GM12878 (cell line): Measurements from ENCODE around the gene LRRC27. TPM values are rescaled to one million over a fixed set of nuclear protein-coding genes. Genes with fewer than 3 reads are reported as not detected.

ENCODE experiments used
- ATAC-seq: fragments of 200-7000 bp; cut with Tn5 transposase; 3 replicates; pipeline ENCODE4 v1.9.1; 2020; ENCODE audit warnings: mild to moderate bottlenecking, moderate library complexity
- BruUV-seq: library from RNA; stranded (reverse); fragments of 400-500 nt; replicated peaks from 2 replicates; lab custom pipeline; 2021; lab: Mats Ljungman, UMichigan
- CTCF ChIA-PET: fragments of 300-600 bp; sonication (Branson Sonifier 250); formaldehyde crosslinking; extraction: SDS; loops from one replicate; lab custom pipeline; 2021; ENCODE audit warnings: inconsistent platforms; lab: Yijun Ruan, JAX
- POLR2A ChIA-PET: fragments of 350-600 bp; formaldehyde crosslinking; extraction: SDS; loops from one replicate; lab custom pipeline; 2021; ENCODE audit warnings: inconsistent platforms; lab: Charles Lee
- RAD21 ChIA-PET: fragments of 300-600 bp; sonication (Branson Sonifier 250); formaldehyde crosslinking; loops from one replicate; lab custom pipeline; 2023; ENCODE audit warnings: antibody characterized with exemption; ENCODE audit not compliant: unreplicated experiment; lab: Charles Lee
- SMC1A ChIA-PET: fragments of 300-600 bp; sonication (Branson Sonifier 250); formaldehyde crosslinking; loops from one replicate; lab custom pipeline; 2023; ENCODE audit not compliant: unreplicated experiment, uncharacterized antibody; lab: Charles Lee
- DNase-seq: peaks from one replicate; pipeline ENCODE4 v3.0.0-alpha.2; 2011; ENCODE audit warnings: low read depth, low spot score
- FAIRE-seq: peaks from 3 replicates; lab custom pipeline; 2011; peaks lifted over from hg19 to GRCh38; lab: Jason Lieb, UNC
- H2AFZ ChIP-seq: 2 replicates; pipeline ENCODE4 v1.6.0; 2011; ENCODE audit warnings: low read depth, low read length, control low read depth; ENCODE audit not compliant: control insufficient read depth
- H3K27ac ChIP-seq: 2 replicates; pipeline ENCODE4 v1.5.1; 2011; ENCODE audit warnings: control low read depth; ENCODE audit not compliant: control insufficient read depth, insufficient read depth
- H3K27me3 ChIP-seq, 2 experiments: replicated peaks in 1 of 2; 2 replicates each; pipeline versions ENCODE4 v1.6.0 to v1.6.1; 2011; ENCODE audit warnings: low read length in 1 of 2; ENCODE audit not compliant: control insufficient read depth in 2 of 2, insufficient read depth in 2 of 2
- H3K36me3 ChIP-seq, 2 experiments: 2 replicates each; pipeline ENCODE4 v1.5.1; 2011; ENCODE audit warnings: low read length in 1 of 2; ENCODE audit not compliant: control insufficient read depth in 2 of 2, insufficient read depth in 2 of 2
- H3K4me1 ChIP-seq: 2 replicates; pipeline ENCODE4 v1.6.1; 2011; ENCODE audit warnings: mild to moderate bottlenecking, low read length, moderate library complexity, mixed read lengths; ENCODE audit not compliant: control insufficient read depth, insufficient read depth
- H3K4me2 ChIP-seq: 2 replicates; pipeline ENCODE4 v1.6.0; 2011; ENCODE audit warnings: control low read depth; ENCODE audit not compliant: control insufficient read depth, insufficient read depth
- H3K4me3 ChIP-seq: fragments of 200-600 bp; sonication (generic); 2 replicates; pipeline ENCODE4 v1.5.1; 2016
- H3K79me2 ChIP-seq: 2 replicates; pipeline ENCODE4 v1.6.0; 2011; ENCODE audit warnings: low read length; ENCODE audit not compliant: control insufficient read depth, insufficient read depth
- H3K9ac ChIP-seq: 2 replicates; pipeline ENCODE4 v1.8.0; 2011; ENCODE audit warnings: low read length, control low read depth, mixed read lengths; ENCODE audit not compliant: control insufficient read depth, insufficient read depth
- H3K9me3 ChIP-seq: replicated peaks from 3 replicates; pipeline ENCODE4 v1.5.1; 2011; ENCODE audit warnings: mild to moderate bottlenecking, low read length; ENCODE audit not compliant: control insufficient read depth, insufficient read depth
- H4K20me1 ChIP-seq: 2 replicates; pipeline ENCODE4 v1.6.0; 2011; ENCODE audit not compliant: control insufficient read depth, insufficient read depth
- ATF2 ChIP-seq: IDR thresholded peaks from 2 replicates; pipeline ENCODE4 v1.6.1; 2012; ENCODE audit warnings: low read length, inconsistent platforms
- BMI1 ChIP-seq: fragments of 450-650 bp; IDR thresholded peaks from 2 replicates; pipeline ENCODE4 v1.6.1; 2016; ENCODE audit warnings: mild to moderate bottlenecking, moderate library complexity, borderline replicate concordance
- HDAC6 ChIP-seq: fragments of 200-600 bp; sonication (generic); IDR thresholded peaks from one replicate; pipeline ENCODE4 v1.8.0; 2017; ENCODE audit warnings: antibody characterized with exemption; ENCODE audit not compliant: unreplicated experiment
- NR2C2 ChIP-seq: IDR thresholded peaks from 2 replicates; pipeline ENCODE4 v1.6.1; 2011; ENCODE audit warnings: borderline replicate concordance, low read depth; ENCODE audit not compliant: control insufficient read depth, insufficient read length
- SKIL ChIP-seq: fragments of 450-650 bp; IDR thresholded peaks from 2 replicates; pipeline ENCODE4 v1.6.1; 2017; ENCODE audit warnings: mild to moderate bottlenecking, low read depth, inconsistent platforms; ENCODE audit not compliant: poor library complexity, severe bottlenecking
- SUPT20H ChIP-seq: IDR thresholded peaks from 2 replicates; pipeline ENCODE4 v1.6.1; 2011; ENCODE audit warnings: low read depth, mild to moderate bottlenecking, low read length, moderate library complexity, borderline replicate concordance; ENCODE audit not compliant: control insufficient read depth
- ZNF592 ChIP-seq: fragments of 450-650 bp; IDR thresholded peaks from 2 replicates; pipeline ENCODE4 v1.6.1; 2017; ENCODE audit warnings: mild to moderate bottlenecking, moderate library complexity
- WGBS: methylation state at CpG from one replicate; pipeline ENCODE4 v1.1.6; 2016; ENCODE audit warnings: low lambda C conversion rate; ENCODE audit not compliant: insufficient replicate concordance, insufficient coverage; ENCODE audit errors: missing lambda C conversion rate; 5-methylcytosine and 5-hydroxymethylcytosine counted together
- in situ Hi-C: fragments of 300-500 bp; cut with MboI; formaldehyde crosslinking; loops from 9 replicates; pipeline ENCODE4 v1.14.3; 2018; ENCODE audit warnings: mixed read lengths
- intact Hi-C: fragments of 100-400 bp; cut with micrococcal nuclease; formaldehyde crosslinking; loops from one replicate; pipeline ENCODE4 v1.14.2; 2022; ENCODE audit not compliant: unreplicated experiment
- polyA plus RNA-seq, 11 experiments: library from polyadenylated mRNA; depleted of rRNA in 4 of 11; unstranded in 6 of 11; stranded (reverse) in 5 of 11; fragments of >200 nt; fragmentation: Nextera tagmentation in 4 of 11; fragmentation: Illumina TruSeq in 1 of 11; extraction: Ambion mirVana in 4 of 11; extraction: Trizol in 1 of 11; gene quantifications; 1 replicate in 1 of 11; 2 replicates in 10 of 11; pipeline versions ENCODE4 v1.2.1 to v1.2.3, GENCODE V29; 2011 to 2016; ENCODE audit warnings: inconsistent platforms in 2 of 11, missing spikeins in 2 of 11, low read depth in 1 of 11
- total RNA-seq, 4 experiments: library from RNA; depleted of rRNA in 3 of 4; stranded (reverse); fragments of >200 nt in 3 of 4; fragmentation: Illumina TruSeq in 1 of 4; extraction: Trizol in 1 of 4; gene quantifications; 2 replicates each; pipeline versions ENCODE4 v1.2.1 to v1.2.3, GENCODE V29; 2013 to 2021
- TF ChIP-seq, protein P1 (sequence below): fragments of 450-650 bp; IDR thresholded peaks from 2 replicates; pipeline ENCODE4 v1.6.1; 2016; ENCODE audit warnings: mild to moderate bottlenecking, moderate library complexity, borderline replicate concordance
- TF ChIP-seq, protein P2 (sequence below): fragments of 450-650 bp; IDR thresholded peaks from 2 replicates; pipeline ENCODE4 v1.6.1; 2014; ENCODE audit warnings: mild to moderate bottlenecking

LRRC27 gene
- total and polyA plus RNA-seq, 10 of the 15 experiments (the other 5 are each of a cell fraction or from before 2014, with no cell fraction given): 0.48 to 6.9 (median 4.7) TPM

DNA sequence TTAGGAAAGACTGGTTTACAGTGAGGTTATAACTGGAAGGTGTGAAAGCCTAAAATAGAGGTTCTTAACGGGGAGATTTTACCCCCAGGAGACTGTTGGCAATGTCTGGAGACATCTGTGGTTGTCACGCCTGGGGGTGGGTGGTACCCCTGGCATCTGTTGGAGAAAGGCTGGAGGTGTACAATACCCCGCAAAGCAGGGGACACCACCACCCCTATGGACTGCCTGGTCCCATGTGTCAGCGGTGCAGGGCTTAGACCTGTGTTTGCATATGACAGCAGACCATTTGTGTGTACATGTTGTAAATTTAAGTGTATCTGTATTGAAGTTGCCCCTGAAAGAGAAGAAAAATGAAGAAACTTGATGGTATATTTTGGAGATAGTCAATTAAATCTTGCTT is 9.8 kb downstream of the LRRC27 start:
- no peak for ATAC-seq
- no TSS peak for BruUV-seq
- DNase-seq: no peak
- H3K79me2 ChIP-seq: no peaks in the 10 kb centered on the region
- no peak overlapping the region for H3K9ac ChIP-seq
- ChIA-PET RAD21 (no interaction called here), CTCF (interaction anchor here (1.2 kb wide), 1 partner anchor 11 kb away, joined by 3 read pairs; no protein-coding TSS in a partner anchor), POLR2A (no interaction called here), SMC1A (no interaction called here)
- H3K9me3 ChIP-seq: no peaks in the 10 kb centered on the region
- in situ Hi-C loops: no loop called here
- FAIRE-seq: no peak
- no peak overlapping the region for H2AFZ ChIP-seq
- no peaks in the 10 kb centered on the region for H4K20me1 ChIP-seq
- intact Hi-C loops: no loop called here
- no peaks in the 10 kb centered on the region; a peak in 1 of 4 replicates for H3K36me3 ChIP-seq
- H3K4me1 ChIP-seq: no peaks in the 10 kb centered on the region
- H3K4me2 ChIP-seq: no peak overlapping the region
- 48% methylated on average over 4 of the region's 4 CpGs for WGBS
- H3K27me3 ChIP-seq: no peaks in the 10 kb centered on the region
- no peak overlapping the region for H3K27ac ChIP-seq
- H3K4me3 ChIP-seq: no peak overlapping the region
- TF ChIP-seq, protein P1, sequence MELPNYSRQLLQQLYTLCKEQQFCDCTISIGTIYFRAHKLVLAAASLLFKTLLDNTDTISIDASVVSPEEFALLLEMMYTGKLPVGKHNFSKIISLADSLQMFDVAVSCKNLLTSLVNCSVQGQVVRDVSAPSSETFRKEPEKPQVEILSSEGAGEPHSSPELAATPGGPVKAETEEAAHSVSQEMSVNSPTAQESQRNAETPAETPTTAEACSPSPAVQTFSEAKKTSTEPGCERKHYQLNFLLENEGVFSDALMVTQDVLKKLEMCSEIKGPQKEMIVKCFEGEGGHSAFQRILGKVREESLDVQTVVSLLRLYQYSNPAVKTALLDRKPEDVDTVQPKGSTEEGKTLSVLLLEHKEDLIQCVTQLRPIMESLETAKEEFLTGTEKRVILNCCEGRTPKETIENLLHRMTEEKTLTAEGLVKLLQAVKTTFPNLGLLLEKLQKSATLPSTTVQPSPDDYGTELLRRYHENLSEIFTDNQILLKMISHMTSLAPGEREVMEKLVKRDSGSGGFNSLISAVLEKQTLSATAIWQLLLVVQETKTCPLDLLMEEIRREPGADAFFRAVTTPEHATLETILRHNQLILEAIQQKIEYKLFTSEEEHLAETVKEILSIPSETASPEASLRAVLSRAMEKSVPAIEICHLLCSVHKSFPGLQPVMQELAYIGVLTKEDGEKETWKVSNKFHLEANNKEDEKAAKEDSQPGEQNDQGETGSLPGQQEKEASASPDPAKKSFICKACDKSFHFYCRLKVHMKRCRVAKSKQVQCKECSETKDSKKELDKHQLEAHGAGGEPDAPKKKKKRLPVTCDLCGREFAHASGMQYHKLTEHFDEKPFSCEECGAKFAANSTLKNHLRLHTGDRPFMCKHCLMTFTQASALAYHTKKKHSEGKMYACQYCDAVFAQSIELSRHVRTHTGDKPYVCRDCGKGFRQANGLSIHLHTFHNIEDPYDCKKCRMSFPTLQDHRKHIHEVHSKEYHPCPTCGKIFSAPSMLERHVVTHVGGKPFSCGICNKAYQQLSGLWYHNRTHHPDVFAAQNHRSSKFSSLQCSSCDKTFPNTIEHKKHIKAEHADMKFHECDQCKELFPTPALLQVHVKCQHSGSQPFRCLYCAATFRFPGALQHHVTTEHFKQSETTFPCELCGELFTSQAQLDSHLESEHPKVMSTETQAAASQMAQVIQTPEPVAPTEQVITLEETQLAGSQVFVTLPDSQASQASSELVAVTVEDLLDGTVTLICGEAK: no peak
- TF ChIP-seq ATF2: no peak
- TF ChIP-seq HDAC6: no peak
- TF ChIP-seq, protein P2, sequence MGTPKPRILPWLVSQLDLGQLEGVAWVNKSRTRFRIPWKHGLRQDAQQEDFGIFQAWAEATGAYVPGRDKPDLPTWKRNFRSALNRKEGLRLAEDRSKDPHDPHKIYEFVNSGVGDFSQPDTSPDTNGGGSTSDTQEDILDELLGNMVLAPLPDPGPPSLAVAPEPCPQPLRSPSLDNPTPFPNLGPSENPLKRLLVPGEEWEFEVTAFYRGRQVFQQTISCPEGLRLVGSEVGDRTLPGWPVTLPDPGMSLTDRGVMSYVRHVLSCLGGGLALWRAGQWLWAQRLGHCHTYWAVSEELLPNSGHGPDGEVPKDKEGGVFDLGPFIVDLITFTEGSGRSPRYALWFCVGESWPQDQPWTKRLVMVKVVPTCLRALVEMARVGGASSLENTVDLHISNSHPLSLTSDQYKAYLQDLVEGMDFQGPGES: no peak
- no peak for TF ChIP-seq SKIL
- no peak for TF ChIP-seq BMI1
- TF ChIP-seq NR2C2: no peak
- no peak for TF ChIP-seq ZNF592
- TF ChIP-seq SUPT20H: no peak
